NCI-H510A treated with DMSO at 0.1 percent for 48 hours (cell line): Measurements from ENCODE around the gene CHADL.

Experiments used
- DNase-seq: peaks from one replicate; lab custom pipeline; 2025; lab: John Stamatoyannopoulos, UW

CHADL gene

GRCh38 chr22:41229730-41230400 lies 10.9 kb downstream of the CHADL start:
- DNase-seq, result no peak

GRCh38 chr22:41229215-41229614 lies 11.5 kb downstream of the CHADL start:
- no peak for DNase-seq

- no peak for DNase-seq
Observed at GRCh38 chr22:41226723-41227655, 13.7 kb downstream of the CHADL start.

- DNase-seq, result no peak
Observed at GRCh38 chr22:41223535-41223934, 17.2 kb downstream of the CHADL start.

- DNase-seq, result no peak
Observed at GRCh38 chr22:41222846-41223507, 17.8 kb downstream of the CHADL start.

GRCh38 chr22:41217553-41218157 lies 23.1 kb downstream of the CHADL start:
- peak; percentile 52 for DNase-seq

GRCh38 chr22:41216984-41217383 lies 23.7 kb downstream of the CHADL start:
- DNase-seq, result peak; percentile 52

- DNase-seq, result no peak
Observed at GRCh38 chr22:41215926-41216325, 24.8 kb downstream of the CHADL start.

- no peak for DNase-seq
Observed at GRCh38 chr22:41215409-41215808, 25.3 kb downstream of the CHADL start.

- no peak for DNase-seq
Observed at GRCh38 chr22:41206719-41207118, 34.0 kb downstream of the CHADL start.

- peak; percentile 84 for DNase-seq
Observed at GRCh38 chr22:41204992-41205900, 35.5 kb downstream of the CHADL start, which contains the start of gene L3MBTL2. Gene L3MBTL2 (plus strand): TSS chr22:41205312. CDS start chr22:41205363, 51 bp downstream.

GRCh38 chr22:41204066-41204465 lies 36.7 kb downstream of the CHADL start:
- DNase-seq, result no peak

GRCh38 chr22:41203118-41203517 lies 37.6 kb downstream of the CHADL start:
- no peak for DNase-seq

- DNase-seq, result no peak
Observed at GRCh38 chr22:41201141-41201540, 39.6 kb downstream of the CHADL start.

- DNase-seq, result peak; percentile 44
Observed at GRCh38 chr22:41198027-41198580, 42.6 kb downstream of the CHADL start.

- peak; percentile 62 for DNase-seq
Observed at GRCh38 chr22:41197038-41197972, 43.4 kb downstream of the CHADL start.

GRCh38 chr22:41193829-41194228 lies 46.9 kb downstream of the CHADL start:
- no peak for DNase-seq

GRCh38 chr22:41191467-41191866 lies 49.3 kb downstream of the CHADL start:
- DNase-seq, result no peak

- no peak for DNase-seq
Observed at GRCh38 chr22:41184679-41185078, 56.1 kb downstream of the CHADL start.
